ENCODE data around the gene SLC3A2.

DNA sequence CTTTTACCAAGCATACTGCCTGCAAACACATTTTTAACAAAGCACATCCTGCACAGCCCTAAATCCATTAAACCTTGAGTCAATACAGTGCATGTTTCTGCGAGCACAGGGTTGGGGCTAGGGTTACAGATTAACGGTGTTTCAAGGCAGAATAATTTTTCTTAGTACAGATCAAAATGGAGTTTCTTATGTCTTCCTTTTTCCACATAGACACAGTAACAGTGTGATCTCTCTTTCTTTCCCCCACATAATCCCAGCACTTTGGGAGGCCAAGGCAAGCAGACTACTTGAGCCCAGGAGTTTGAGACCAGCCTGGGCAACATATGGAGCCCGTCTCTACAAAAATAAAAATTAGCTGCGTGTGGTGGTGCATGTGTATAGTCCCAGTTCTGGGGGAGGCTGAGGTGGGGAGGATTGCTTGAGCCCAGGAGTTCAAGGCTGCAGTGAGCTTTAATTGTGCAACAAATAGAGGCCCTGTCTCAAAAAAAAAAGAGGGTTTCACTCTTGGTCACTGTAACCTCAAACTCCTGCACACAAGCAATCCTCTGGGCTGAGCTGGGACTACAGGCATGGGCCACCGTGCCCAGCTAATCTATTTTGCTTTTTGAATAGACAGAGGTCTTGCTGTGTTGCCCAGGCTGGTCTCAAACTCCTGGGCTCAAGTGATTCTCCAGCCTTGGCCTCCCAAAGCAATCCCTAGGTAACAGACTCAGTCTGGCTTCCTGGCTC, 19.7 kb upstream of the SLC3A2 start:
- no peak for TF ChIP-seq POLR2A (IDR thresholded peaks at IDR 0.05)
- TF ChIP-seq, protein P1, sequence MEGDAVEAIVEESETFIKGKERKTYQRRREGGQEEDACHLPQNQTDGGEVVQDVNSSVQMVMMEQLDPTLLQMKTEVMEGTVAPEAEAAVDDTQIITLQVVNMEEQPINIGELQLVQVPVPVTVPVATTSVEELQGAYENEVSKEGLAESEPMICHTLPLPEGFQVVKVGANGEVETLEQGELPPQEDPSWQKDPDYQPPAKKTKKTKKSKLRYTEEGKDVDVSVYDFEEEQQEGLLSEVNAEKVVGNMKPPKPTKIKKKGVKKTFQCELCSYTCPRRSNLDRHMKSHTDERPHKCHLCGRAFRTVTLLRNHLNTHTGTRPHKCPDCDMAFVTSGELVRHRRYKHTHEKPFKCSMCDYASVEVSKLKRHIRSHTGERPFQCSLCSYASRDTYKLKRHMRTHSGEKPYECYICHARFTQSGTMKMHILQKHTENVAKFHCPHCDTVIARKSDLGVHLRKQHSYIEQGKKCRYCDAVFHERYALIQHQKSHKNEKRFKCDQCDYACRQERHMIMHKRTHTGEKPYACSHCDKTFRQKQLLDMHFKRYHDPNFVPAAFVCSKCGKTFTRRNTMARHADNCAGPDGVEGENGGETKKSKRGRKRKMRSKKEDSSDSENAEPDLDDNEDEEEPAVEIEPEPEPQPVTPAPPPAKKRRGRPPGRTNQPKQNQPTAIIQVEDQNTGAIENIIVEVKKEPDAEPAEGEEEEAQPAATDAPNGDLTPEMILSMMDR (IDR thresholded peaks at IDR 0.05) = no peak
